Fibroblast of skin of left biceps (primary cell): ENCODE data around the gene HS6ST1.

Experiments
- DNase-seq, 2 experiments: peaks; one replicate each; pipeline ENCODE4 v3.0.0-alpha.2; 2013; ENCODE audit warnings: low read depth in 2 of 2

The HS6ST1 gene

GRCh38 chr2:128298846-128299507 is 19.7 kb downstream of the HS6ST1 start:
- no peak for DNase-seq

- no peak for DNase-seq
Observed at GRCh38 chr2:128298286-128298685, 20.4 kb downstream of the HS6ST1 start.

GRCh38 chr2:128293870-128294455 is 24.7 kb downstream of the HS6ST1 start:
- DNase-seq = no peak

- DNase-seq = no peak
Observed at GRCh38 chr2:128293426-128293755, 25.3 kb downstream of the HS6ST1 start.

GRCh38 chr2:128292599-128293425 is 25.9 kb downstream of the HS6ST1 start:
- DNase-seq = no peak

GRCh38 chr2:128291844-128292598 is 26.6 kb downstream of the HS6ST1 start:
- DNase-seq = no peak

- DNase-seq = no peak
Observed at GRCh38 chr2:128291161-128291843, 27.4 kb downstream of the HS6ST1 start.

- DNase-seq = no peak
Observed at GRCh38 chr2:128290356-128290755, 28.3 kb downstream of the HS6ST1 start.

GRCh38 chr2:128289439-128289838 is 29.2 kb downstream of the HS6ST1 start:
- no peak for DNase-seq

- no peak for DNase-seq
Observed at GRCh38 chr2:128288781-128289180, 29.9 kb downstream of the HS6ST1 start.

GRCh38 chr2:128287780-128288735 is 30.6 kb downstream of the HS6ST1 start:
- no peak for DNase-seq

- no peak for DNase-seq
Observed at GRCh38 chr2:128286905-128287779, 31.5 kb downstream of the HS6ST1 start.

- no peak for DNase-seq
Observed at GRCh38 chr2:128286011-128286721, 32.5 kb downstream of the HS6ST1 start.

- no peak for DNase-seq
Observed at GRCh38 chr2:128285329-128285931, 33.2 kb downstream of the HS6ST1 start.

GRCh38 chr2:128284841-128285240 is 33.8 kb downstream of the HS6ST1 start:
- DNase-seq = no peak

GRCh38 chr2:128284037-128284441 is 34.6 kb downstream of the HS6ST1 start:
- no peak for DNase-seq

- no peak for DNase-seq
Observed at GRCh38 chr2:128282976-128283810, 35.5 kb downstream of the HS6ST1 start.
